Urinary bladder (tissue), 4 donors: ENCODE results near the gene SELENOO. TPM values are rescaled to one million over a fixed set of nuclear protein-coding genes. Genes with fewer than 3 reads are reported as not detected.

Source experiments
- DNase-seq: peaks from one replicate; pipeline ENCODE4 v3.0.0-alpha.2; 2015; ENCODE audit errors: extremely low spot score
- H3K27ac ChIP-seq: one replicate; pipeline ENCODE4 v1.5.1; 2013; ENCODE audit warnings: low read depth, mild to moderate bottlenecking, moderate library complexity
- H3K36me3 ChIP-seq: one replicate; pipeline ENCODE4 v1.6.1; 2013; ENCODE audit warnings: mild to moderate bottlenecking, moderate library complexity; ENCODE audit not compliant: insufficient read depth
- H3K4me1 ChIP-seq: one replicate; pipeline ENCODE4 v1.6.1; 2013; ENCODE audit warnings: mild to moderate bottlenecking, moderate library complexity; ENCODE audit not compliant: insufficient read depth
- H3K4me3 ChIP-seq: one replicate; pipeline ENCODE4 v1.5.1; 2013; ENCODE audit warnings: low read depth, low read length
- WGBS: extraction: QIAGEN DNeasy Blood & Tissue Kit; methylation state at CpG from one replicate; pipeline ENCODE4 v1.1.7; 2013; 5-methylcytosine and 5-hydroxymethylcytosine counted together
- polyA plus RNA-seq: library from polyadenylated mRNA; stranded (reverse); fragments of 200-250 nt; gene quantifications from one replicate; pipeline ENCODE4 v1.2.3, GENCODE V29; 2013
- total RNA-seq: library from RNA; depleted of rRNA; stranded (reverse); fragments of >200 nt; gene quantifications from one replicate; pipeline ENCODE4 v1.2.3, GENCODE V29; 2014
- donor health status: healthy with polysubstance abuse.
- donor health status: healthy.

The SELENOO gene
- total and polyA plus RNA-seq, 2 donors: 9.5 to 23.0 TPM

- 70% methylated on average over 9 of the region's 9 CpGs for WGBS
- DNase-seq: no peak
- Histone ChIP-seq H3K36me3 (no peaks in the 10 kb centered on the region), H3K4me3 (no peak overlapping the region), H3K27ac (no peak overlapping the region), H3K4me1 (peaks cover 3% of the 10 kb centered on the region)
Observed at GRCh38 chr22:50262973-50263617, 62.3 kb downstream of the SELENOO start.

GRCh38 chr22:50264104-50264745, 63.4 kb downstream of the SELENOO start:
- no peak overlapping the region for H3K4me3 ChIP-seq
- peaks cover 3% of the 10 kb centered on the region for H3K4me1 ChIP-seq
- no peaks in the 10 kb centered on the region for H3K36me3 ChIP-seq
- DNase-seq: no peak
- WGBS: 88% methylated on average over 15 of the region's 15 CpGs
- H3K27ac ChIP-seq: no peak overlapping the region

GRCh38 chr22:50264946-50265669, 64.3 kb downstream of the SELENOO start:
- no peak for DNase-seq
- no peaks in the 10 kb centered on the region for H3K36me3 ChIP-seq
- H3K4me3 ChIP-seq: no peak overlapping the region
- 89% methylated on average over 15 of the region's 15 CpGs for WGBS
- peaks cover 3% of the 10 kb centered on the region for H3K4me1 ChIP-seq
- H3K27ac ChIP-seq: no peak overlapping the region

GRCh38 chr22:50266994-50267393, 66.2 kb downstream of the SELENOO start:
- Histone ChIP-seq H3K4me1 (no peaks in the 10 kb centered on the region), H3K27ac (no peak overlapping the region), H3K36me3 (no peaks in the 10 kb centered on the region), H3K4me3 (peak overlapping the region; percentile 23)
- no peak for DNase-seq
- 58% methylated on average over 37 of the region's 37 CpGs for WGBS

Other genes starting within 250 kb of the SELENOO start
- gene PIM3, start 240.2 kb upstream of the SELENOO start, total RNA-seq: 17.1 TPM
- 74.5 TPM for gene PIM3, start 240.2 kb upstream of the SELENOO start, polyA plus RNA-seq
- not detected for gene IL17REL, start 188.2 kb upstream of the SELENOO start, total RNA-seq
- 0.01 TPM for gene IL17REL, start 188.2 kb upstream of the SELENOO start, polyA plus RNA-seq
- not detected for gene TTLL8, start 142.7 kb upstream of the SELENOO start, total RNA-seq
- gene TTLL8, start 142.7 kb upstream of the SELENOO start, polyA plus RNA-seq: not detected
- gene MLC1, start 115.6 kb upstream of the SELENOO start, total RNA-seq: 2.4 TPM
- 0.09 TPM for gene MLC1, start 115.6 kb upstream of the SELENOO start, polyA plus RNA-seq
- gene MOV10L1, start 111.0 kb upstream of the SELENOO start, total RNA-seq: 9.7 TPM
- 0.33 TPM for gene MOV10L1, start 111.0 kb upstream of the SELENOO start, polyA plus RNA-seq
- gene PANX2, start 30.3 kb upstream of the SELENOO start, total RNA-seq: 0.63 TPM
- gene PANX2, start 30.3 kb upstream of the SELENOO start, polyA plus RNA-seq: 2.3 TPM
- gene TRABD, start 15.1 kb upstream of the SELENOO start, total RNA-seq: 7.7 TPM
- gene TRABD, start 15.1 kb upstream of the SELENOO start, polyA plus RNA-seq: 36.4 TPM
- 23.1 TPM for gene TUBGCP6, start 44.0 kb downstream of the SELENOO start, total RNA-seq
- gene TUBGCP6, start 44.0 kb downstream of the SELENOO start, polyA plus RNA-seq: 31.5 TPM
- 20.0 TPM for gene HDAC10, start 50.3 kb downstream of the SELENOO start, total RNA-seq
- gene HDAC10, start 50.3 kb downstream of the SELENOO start, polyA plus RNA-seq: 32.4 TPM
- gene MAPK12, start 60.7 kb downstream of the SELENOO start, total RNA-seq: 9.3 TPM
- 21.3 TPM for gene MAPK12, start 60.7 kb downstream of the SELENOO start, polyA plus RNA-seq
- gene MAPK11, start 69.4 kb downstream of the SELENOO start, total RNA-seq: 4.1 TPM
- 13.6 TPM for gene MAPK11, start 69.4 kb downstream of the SELENOO start, polyA plus RNA-seq
- gene PLXNB2, start 106.6 kb downstream of the SELENOO start, total RNA-seq: 61.7 TPM
- gene PLXNB2, start 106.6 kb downstream of the SELENOO start, polyA plus RNA-seq: 106 TPM
- gene DENND6B, start 126.0 kb downstream of the SELENOO start, total RNA-seq: 4.1 TPM
- 4.6 TPM for gene DENND6B, start 126.0 kb downstream of the SELENOO start, polyA plus RNA-seq
- gene PPP6R2, start 142.3 kb downstream of the SELENOO start, total RNA-seq: 31.1 TPM
- 46.0 TPM for gene PPP6R2, start 142.3 kb downstream of the SELENOO start, polyA plus RNA-seq